ENCODE results near the gene COPZ1.

- TF ChIP-seq POLR2A (IDR thresholded peaks at IDR 0.05) (no peak), CTCF (IDR thresholded peaks at IDR 0.05) (no peak)
Measured at GRCh38 chr12:54292931-54293241, 32.0 kb upstream of the COPZ1 start.

All from thyroid gland (tissue), 4 donors.